Astrocyte (in vitro differentiated cells and primary cell): ENCODE results near the gene GADL1. TPM values are rescaled to one million over a fixed set of nuclear protein-coding genes. Genes with fewer than 3 reads are reported as not detected.
A peak's percentile ranks its signal among the peaks of the same experiment; 100 is the strongest.

ENCODE experiments used
- DNase-seq: peaks from one replicate; pipeline ENCODE4 v3.0.0-alpha.2; 2010; ENCODE audit warnings: low read depth
- FAIRE-seq: peaks from 2 replicates; lab custom pipeline; 2011; peaks lifted over from hg19 to GRCh38; lab: Jason Lieb, UNC
- H2AFZ ChIP-seq: 2 replicates; pipeline ENCODE4 v1.6.0; 2012; ENCODE audit warnings: low read depth, low read length, inconsistent platforms
- H3K27ac ChIP-seq: 2 replicates; pipeline ENCODE4 v1.5.1; 2011; ENCODE audit warnings: low read depth, low read length, inconsistent platforms
- H3K27me3 ChIP-seq: 2 replicates; pipeline ENCODE4 v1.6.0; 2011; ENCODE audit warnings: low read length, inconsistent platforms; ENCODE audit not compliant: insufficient read depth
- H3K36me3 ChIP-seq: 2 replicates; pipeline ENCODE4 v1.5.1; 2011; ENCODE audit warnings: low read length, inconsistent platforms; ENCODE audit not compliant: insufficient read depth
- H3K4me1 ChIP-seq: 2 replicates; pipeline ENCODE4 v1.5.1; 2011; ENCODE audit warnings: low read length, inconsistent platforms; ENCODE audit not compliant: insufficient read depth
- H3K4me2 ChIP-seq: 2 replicates; pipeline ENCODE4 v1.6.0; 2012; ENCODE audit warnings: low read length, inconsistent platforms
- H3K4me3 ChIP-seq: 2 replicates; pipeline ENCODE4 v1.5.1; 2011; ENCODE audit warnings: low read depth, mild to moderate bottlenecking, low read length, inconsistent platforms; ENCODE audit not compliant: insufficient read depth
- H3K79me2 ChIP-seq: 2 replicates; pipeline ENCODE4 v1.6.0; 2012; ENCODE audit warnings: mild to moderate bottlenecking, low read length, inconsistent platforms; ENCODE audit not compliant: insufficient read depth
- H3K9ac ChIP-seq: 2 replicates; pipeline ENCODE4 v1.6.0; 2012; ENCODE audit warnings: mild to moderate bottlenecking, low read length, inconsistent platforms
- H3K9me3 ChIP-seq: 2 replicates; pipeline ENCODE4 v1.5.1; 2012; ENCODE audit warnings: low read depth, mild to moderate bottlenecking, low read length, inconsistent platforms; ENCODE audit not compliant: insufficient read depth
- H4K20me1 ChIP-seq: 2 replicates; pipeline ENCODE4 v1.6.0; 2012; ENCODE audit warnings: low read length, inconsistent platforms; ENCODE audit not compliant: insufficient read depth
- H3K27ac Mint-ChIP-seq: one replicate; pipeline ENCODE4 v1.8.0; 2021; ENCODE audit warnings: mild to moderate bottlenecking, mixed read lengths; ENCODE audit not compliant: unreplicated experiment
- H3K27me3 Mint-ChIP-seq: one replicate; pipeline ENCODE4 v1.8.0; 2021; ENCODE audit warnings: low read depth, mixed read lengths; ENCODE audit not compliant: unreplicated experiment
- H3K36me3 Mint-ChIP-seq: one replicate; pipeline ENCODE4 v1.8.0; 2021; ENCODE audit warnings: low read depth, mixed read lengths; ENCODE audit not compliant: unreplicated experiment
- H3K4me1 Mint-ChIP-seq: one replicate; pipeline ENCODE4 v1.8.0; 2021; ENCODE audit warnings: low read depth, mixed read lengths; ENCODE audit not compliant: unreplicated experiment
- H3K4me3 Mint-ChIP-seq: one replicate; pipeline ENCODE4 v1.8.0; 2021; ENCODE audit warnings: mild to moderate bottlenecking, moderate library complexity, mixed read lengths; ENCODE audit not compliant: unreplicated experiment
- H3K9me3 Mint-ChIP-seq: one replicate; pipeline ENCODE4 v1.8.0; 2021; ENCODE audit warnings: mild to moderate bottlenecking, mixed read lengths; ENCODE audit not compliant: unreplicated experiment
- EZH2 ChIP-seq: IDR thresholded peaks from 2 replicates; pipeline ENCODE4 v1.6.1; 2012; ENCODE audit warnings: mild to moderate bottlenecking, low read length, inconsistent platforms; ENCODE audit not compliant: insufficient read depth
- total RNA-seq: library from RNA; stranded (reverse); gene quantifications from 2 replicates; pipeline ENCODE4 v1.2.1, GENCODE V29; 2021
- TF ChIP-seq, protein P1 (sequence below): IDR thresholded peaks from 2 replicates; pipeline ENCODE4 v1.5.1; 2011; ENCODE audit warnings: low read depth, mild to moderate bottlenecking, inconsistent platforms, low read length, moderate library complexity; ENCODE audit not compliant: insufficient read depth

Gene GADL1
- total RNA-seq, 1 donor from 2014 or later = 0.09 TPM

DNA sequence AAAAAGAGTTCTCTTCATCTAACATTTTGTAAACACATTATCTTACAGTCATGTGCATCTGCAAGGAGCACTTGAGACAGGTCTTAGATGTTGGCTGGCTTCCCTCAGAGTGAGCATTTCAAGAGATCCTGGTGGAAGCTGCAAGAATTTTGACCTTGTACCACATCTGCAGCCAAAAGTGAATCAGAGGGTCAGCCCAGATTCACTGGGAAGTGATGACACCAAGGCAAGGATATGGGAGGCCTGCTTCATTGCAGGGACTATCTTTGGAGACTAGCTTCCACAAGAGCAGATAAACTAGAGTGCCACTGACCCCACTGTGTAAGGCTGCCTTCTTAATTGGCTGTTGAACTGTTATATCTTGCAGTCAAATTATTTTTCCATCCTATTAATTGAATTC is 21.3 kb upstream of the GADL1 start:
- no peaks in the 10 kb centered on the region for H3K79me2 ChIP-seq
- Mint-ChIP-seq H3K4me1 (no peaks in the 10 kb centered on the region), H3K9me3 (peaks cover 15% of the 10 kb centered on the region), H3K27me3 (peaks cover 4% of the 10 kb centered on the region), H3K27ac (no peak overlapping the region), H3K36me3 (no peaks in the 10 kb centered on the region), H3K4me3 (no peak overlapping the region)
- no peak overlapping the region for H3K27ac ChIP-seq
- H3K36me3 ChIP-seq = no peaks in the 10 kb centered on the region
- H3K9me3 ChIP-seq = peaks cover 5% of the 10 kb centered on the region
- H2AFZ ChIP-seq = no peak overlapping the region
- H3K4me1 ChIP-seq = no peaks in the 10 kb centered on the region
- H3K27me3 ChIP-seq = no peaks in the 10 kb centered on the region
- no peak overlapping the region for H3K4me3 ChIP-seq
- H4K20me1 ChIP-seq = no peaks in the 10 kb centered on the region
- TF ChIP-seq, protein P1, sequence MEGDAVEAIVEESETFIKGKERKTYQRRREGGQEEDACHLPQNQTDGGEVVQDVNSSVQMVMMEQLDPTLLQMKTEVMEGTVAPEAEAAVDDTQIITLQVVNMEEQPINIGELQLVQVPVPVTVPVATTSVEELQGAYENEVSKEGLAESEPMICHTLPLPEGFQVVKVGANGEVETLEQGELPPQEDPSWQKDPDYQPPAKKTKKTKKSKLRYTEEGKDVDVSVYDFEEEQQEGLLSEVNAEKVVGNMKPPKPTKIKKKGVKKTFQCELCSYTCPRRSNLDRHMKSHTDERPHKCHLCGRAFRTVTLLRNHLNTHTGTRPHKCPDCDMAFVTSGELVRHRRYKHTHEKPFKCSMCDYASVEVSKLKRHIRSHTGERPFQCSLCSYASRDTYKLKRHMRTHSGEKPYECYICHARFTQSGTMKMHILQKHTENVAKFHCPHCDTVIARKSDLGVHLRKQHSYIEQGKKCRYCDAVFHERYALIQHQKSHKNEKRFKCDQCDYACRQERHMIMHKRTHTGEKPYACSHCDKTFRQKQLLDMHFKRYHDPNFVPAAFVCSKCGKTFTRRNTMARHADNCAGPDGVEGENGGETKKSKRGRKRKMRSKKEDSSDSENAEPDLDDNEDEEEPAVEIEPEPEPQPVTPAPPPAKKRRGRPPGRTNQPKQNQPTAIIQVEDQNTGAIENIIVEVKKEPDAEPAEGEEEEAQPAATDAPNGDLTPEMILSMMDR = no peak
- TF ChIP-seq EZH2 = no peak
- no peak overlapping the region for H3K9ac ChIP-seq
- no peak overlapping the region for H3K4me2 ChIP-seq
- no peak for DNase-seq
- no peak for FAIRE-seq

- Mint-ChIP-seq H3K4me1 (no peaks in the 10 kb centered on the region), H3K9me3 (peaks cover 5% of the 10 kb centered on the region), H3K27ac (no peak overlapping the region), H3K36me3 (no peaks in the 10 kb centered on the region), H3K4me3 (no peak overlapping the region), H3K27me3 (peaks cover 9% of the 10 kb centered on the region)
- FAIRE-seq (no peak), DNase-seq (no peak)
- Histone ChIP-seq H3K36me3 (no peaks in the 10 kb centered on the region), H4K20me1 (no peaks in the 10 kb centered on the region), H3K4me3 (no peak overlapping the region), H3K9me3 (peaks cover 3% of the 10 kb centered on the region), H3K27me3 (no peaks in the 10 kb centered on the region), H3K4me2 (no peak overlapping the region), H3K27ac (no peak overlapping the region), H2AFZ (no peak overlapping the region), H3K9ac (no peak overlapping the region), H3K79me2 (no peaks in the 10 kb centered on the region), H3K4me1 (no peaks in the 10 kb centered on the region)
- TF ChIP-seq, protein P1 = no peak
Observed at GRCh38 chr3:30914696-30915095, 20.2 kb upstream of the GADL1 start.

GRCh38 chr3:30913176-30913575 is 18.7 kb upstream of the GADL1 start:
- no peaks in the 10 kb centered on the region for H4K20me1 ChIP-seq
- H3K9me3 ChIP-seq = no peaks in the 10 kb centered on the region
- H3K27me3 Mint-ChIP-seq = peaks cover 11% of the 10 kb centered on the region
- H3K4me2 ChIP-seq = peak overlapping the region; percentile 20
- DNase-seq = no peak
- no peak overlapping the region for H3K4me3 Mint-ChIP-seq
- H3K4me1 ChIP-seq = no peaks in the 10 kb centered on the region
- H3K27ac Mint-ChIP-seq = no peak overlapping the region
- no peaks in the 10 kb centered on the region for H3K79me2 ChIP-seq
- no peak overlapping the region for H2AFZ ChIP-seq
- H3K27ac ChIP-seq = no peak overlapping the region
- H3K27me3 ChIP-seq = no peaks in the 10 kb centered on the region
- H3K9me3 Mint-ChIP-seq = peaks cover 5% of the 10 kb centered on the region
- no peaks in the 10 kb centered on the region for H3K36me3 ChIP-seq
- H3K4me1 Mint-ChIP-seq = no peaks in the 10 kb centered on the region
- FAIRE-seq = no peak
- H3K9ac ChIP-seq = no peak overlapping the region
- no peaks in the 10 kb centered on the region for H3K36me3 Mint-ChIP-seq
- TF ChIP-seq, protein P1 = no peak
- TF ChIP-seq EZH2 = no peak
- H3K4me3 ChIP-seq = no peak overlapping the region
